ENCODE data around the gene TRPM4.

- no peak for TF ChIP-seq CTCF (IDR thresholded peaks at IDR 0.05; ENCODE audit: insufficient read depth, low read length, poor library complexity, severe bottlenecking)
- TF ChIP-seq EZH2phosphoT487 (conservative IDR thresholded peaks at IDR 0.05; ENCODE audit: low read length) = no peak
Observed at GRCh38 chr19:49173198-49173597, 15.6 kb downstream of the TRPM4 start.

Data from SU-DHL-6 (cell line).